Stomach (tissue), 4 donors: ENCODE results near the gene NT5C2.

Source experiments
- CTCF ChIP-seq, 7 experiments: fragments of 450-650 bp in 4 of 7; fragments of 200-600 bp in 3 of 7; sonication (generic) in 3 of 7; IDR thresholded peaks; one replicate each; pipeline ENCODE4 v1.5.1; 2016 to 2019; ENCODE audit warnings: antibody characterized with exemption in 7 of 7, control low read depth in 2 of 7, mild to moderate bottlenecking in 1 of 7
- EP300 ChIP-seq: sonication (generic); formaldehyde crosslinking; IDR thresholded peaks from one replicate; pipeline ENCODE4 v1.6.1; 2017; ENCODE audit warnings: antibody characterized with exemption
- POLR2A ChIP-seq, 4 donors: fragments of 450-650 bp; IDR thresholded peaks; one replicate each; pipeline ENCODE4 v1.6.1; 2016; ENCODE audit warnings: antibody characterized with exemption in 4 of 4, control low read depth in 2 of 4, mild to moderate bottlenecking in 1 of 4, moderate library complexity in 1 of 4
- POLR2AphosphoS5 ChIP-seq, 3 donors: sonication (generic); formaldehyde crosslinking; IDR thresholded peaks; one replicate each; pipeline ENCODE4 v1.6.1; 2016; ENCODE audit warnings: antibody characterized with exemption in 3 of 3

GRCh38 chr10:103241262-103242011 is 48.4 kb upstream of the NT5C2 start:
- TF ChIP-seq CTCF (IDR thresholded peaks at IDR 0.05): no peak
- no peak for TF ChIP-seq POLR2A (IDR thresholded peaks at IDR 0.05)
- peak in 2 of 3 donors; percentile 82 to 88 for TF ChIP-seq POLR2AphosphoS5 (IDR thresholded peaks at IDR 0.05)
- no peak for TF ChIP-seq EP300
